DMS53 treated with DMSO at 0.1 percent for 48 hours (cell line): ENCODE measurements around the gene ULK2.

Experiments
- DNase-seq: peaks from one replicate; lab custom pipeline; 2025; ENCODE audit not compliant: unreplicated experiment; lab: John Stamatoyannopoulos, UW

Gene ULK2

GRCh38 chr17:19731626-19732025, 136.1 kb downstream of the ULK2 start:
- no peak for DNase-seq

GRCh38 chr17:19730843-19731242, 136.9 kb downstream of the ULK2 start:
- DNase-seq = no peak

- DNase-seq = no peak
Measured at GRCh38 chr17:19729900-19730299, 137.8 kb downstream of the ULK2 start.

- peak; percentile 86 for DNase-seq
Measured at GRCh38 chr17:19728084-19728495, 139.6 kb downstream of the ULK2 start.

GRCh38 chr17:19727501-19728078, 140.1 kb downstream of the ULK2 start:
- DNase-seq = peak; percentile 26

GRCh38 chr17:19726631-19727376, 140.9 kb downstream of the ULK2 start:
- no peak for DNase-seq

- DNase-seq = no peak
Measured at GRCh38 chr17:19725486-19725885, 142.2 kb downstream of the ULK2 start.

- peak; percentile 44 for DNase-seq
Measured at GRCh38 chr17:19724501-19725420, 143.0 kb downstream of the ULK2 start.

- no peak for DNase-seq
Measured at GRCh38 chr17:19723964-19724363, 143.8 kb downstream of the ULK2 start.
